Type B pancreatic cell (in vitro differentiated cells): Measurements from ENCODE around the gene VPS25. TPM values are rescaled to one million over a fixed set of nuclear protein-coding genes. Genes with fewer than 3 reads are reported as not detected.

ENCODE experiments used
- DNase-seq: peaks from one replicate; pipeline ENCODE4 v3.0.0; 2021; ENCODE audit warnings: mixed read lengths; ENCODE audit not compliant: unreplicated experiment; ENCODE audit errors: extremely low spot score
- H3K27ac Mint-ChIP-seq: 2 replicates; pipeline ENCODE4 v1.8.0; 2021; ENCODE audit warnings: mild to moderate bottlenecking, mixed read lengths
- H3K27me3 Mint-ChIP-seq: 2 replicates; pipeline ENCODE4 v1.8.0; 2021; ENCODE audit warnings: mixed read lengths
- H3K36me3 Mint-ChIP-seq: 2 replicates; pipeline ENCODE4 v1.8.0; 2021; ENCODE audit warnings: mixed read lengths
- H3K4me1 Mint-ChIP-seq: one replicate; pipeline ENCODE4 v1.8.0; 2021; ENCODE audit warnings: mixed read lengths; ENCODE audit not compliant: unreplicated experiment
- H3K4me3 Mint-ChIP-seq: 2 replicates; pipeline ENCODE4 v1.8.0; 2021; ENCODE audit warnings: mild to moderate bottlenecking, mixed read lengths
- H3K9me3 Mint-ChIP-seq: 2 replicates; pipeline ENCODE4 v1.8.0; 2021; ENCODE audit warnings: mixed read lengths
- total RNA-seq: library from RNA; stranded (reverse); gene quantifications from 2 replicates; pipeline ENCODE4 v1.2.1, GENCODE V29; 2021; ENCODE audit warnings: low replicate concordance
- TF ChIP-seq, protein P1 (sequence below): fragments of 200-600 bp; sonication (generic); conservative IDR thresholded peaks from 2 replicates; pipeline ENCODE4 v1.5.0; 2021; ENCODE audit warnings: antibody characterized with exemption, mild to moderate bottlenecking

The VPS25 gene
- total RNA-seq, 1 donor from 2014 or later = 86.9 TPM

DNA sequence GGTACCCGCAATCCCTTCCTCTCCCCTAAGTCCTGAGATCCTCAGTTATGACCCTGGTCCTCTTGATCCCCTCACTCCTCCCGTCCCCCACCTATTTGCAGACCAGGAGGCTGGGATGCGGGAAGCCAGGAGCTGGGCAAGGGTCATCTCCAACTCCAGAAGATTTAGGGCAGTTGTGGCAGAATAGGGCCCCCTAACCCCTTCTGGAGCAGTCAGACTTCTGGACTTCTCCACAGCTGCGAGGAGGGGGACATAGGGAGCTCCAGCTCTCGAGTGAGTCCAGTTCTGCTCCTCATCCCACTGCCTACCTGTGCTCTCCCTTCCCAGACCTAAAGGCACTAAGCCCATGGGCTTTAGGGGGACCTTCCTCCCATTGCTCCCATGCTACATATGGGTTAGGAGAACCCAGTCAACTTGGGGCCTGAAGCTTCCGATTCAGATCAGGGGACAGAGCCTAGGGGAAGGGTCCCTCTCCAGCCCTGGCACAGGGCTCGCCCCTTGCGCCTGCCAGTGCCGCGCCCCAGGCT lies 8.5 kb downstream of the VPS25 start:
- peaks cover 42% of the 10 kb centered on the region for H3K27me3 Mint-ChIP-seq
- TF ChIP-seq, protein P1, sequence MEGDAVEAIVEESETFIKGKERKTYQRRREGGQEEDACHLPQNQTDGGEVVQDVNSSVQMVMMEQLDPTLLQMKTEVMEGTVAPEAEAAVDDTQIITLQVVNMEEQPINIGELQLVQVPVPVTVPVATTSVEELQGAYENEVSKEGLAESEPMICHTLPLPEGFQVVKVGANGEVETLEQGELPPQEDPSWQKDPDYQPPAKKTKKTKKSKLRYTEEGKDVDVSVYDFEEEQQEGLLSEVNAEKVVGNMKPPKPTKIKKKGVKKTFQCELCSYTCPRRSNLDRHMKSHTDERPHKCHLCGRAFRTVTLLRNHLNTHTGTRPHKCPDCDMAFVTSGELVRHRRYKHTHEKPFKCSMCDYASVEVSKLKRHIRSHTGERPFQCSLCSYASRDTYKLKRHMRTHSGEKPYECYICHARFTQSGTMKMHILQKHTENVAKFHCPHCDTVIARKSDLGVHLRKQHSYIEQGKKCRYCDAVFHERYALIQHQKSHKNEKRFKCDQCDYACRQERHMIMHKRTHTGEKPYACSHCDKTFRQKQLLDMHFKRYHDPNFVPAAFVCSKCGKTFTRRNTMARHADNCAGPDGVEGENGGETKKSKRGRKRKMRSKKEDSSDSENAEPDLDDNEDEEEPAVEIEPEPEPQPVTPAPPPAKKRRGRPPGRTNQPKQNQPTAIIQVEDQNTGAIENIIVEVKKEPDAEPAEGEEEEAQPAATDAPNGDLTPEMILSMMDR = no peak
- H3K9me3 Mint-ChIP-seq = no peaks in the 10 kb centered on the region
- DNase-seq = no peak
- peaks cover 6% of the 10 kb centered on the region for H3K4me1 Mint-ChIP-seq
- peaks cover 6% of the 10 kb centered on the region for H3K36me3 Mint-ChIP-seq
- H3K27ac Mint-ChIP-seq = no peak overlapping the region
- H3K4me3 Mint-ChIP-seq = peak overlapping the region; percentile 80

DNA sequence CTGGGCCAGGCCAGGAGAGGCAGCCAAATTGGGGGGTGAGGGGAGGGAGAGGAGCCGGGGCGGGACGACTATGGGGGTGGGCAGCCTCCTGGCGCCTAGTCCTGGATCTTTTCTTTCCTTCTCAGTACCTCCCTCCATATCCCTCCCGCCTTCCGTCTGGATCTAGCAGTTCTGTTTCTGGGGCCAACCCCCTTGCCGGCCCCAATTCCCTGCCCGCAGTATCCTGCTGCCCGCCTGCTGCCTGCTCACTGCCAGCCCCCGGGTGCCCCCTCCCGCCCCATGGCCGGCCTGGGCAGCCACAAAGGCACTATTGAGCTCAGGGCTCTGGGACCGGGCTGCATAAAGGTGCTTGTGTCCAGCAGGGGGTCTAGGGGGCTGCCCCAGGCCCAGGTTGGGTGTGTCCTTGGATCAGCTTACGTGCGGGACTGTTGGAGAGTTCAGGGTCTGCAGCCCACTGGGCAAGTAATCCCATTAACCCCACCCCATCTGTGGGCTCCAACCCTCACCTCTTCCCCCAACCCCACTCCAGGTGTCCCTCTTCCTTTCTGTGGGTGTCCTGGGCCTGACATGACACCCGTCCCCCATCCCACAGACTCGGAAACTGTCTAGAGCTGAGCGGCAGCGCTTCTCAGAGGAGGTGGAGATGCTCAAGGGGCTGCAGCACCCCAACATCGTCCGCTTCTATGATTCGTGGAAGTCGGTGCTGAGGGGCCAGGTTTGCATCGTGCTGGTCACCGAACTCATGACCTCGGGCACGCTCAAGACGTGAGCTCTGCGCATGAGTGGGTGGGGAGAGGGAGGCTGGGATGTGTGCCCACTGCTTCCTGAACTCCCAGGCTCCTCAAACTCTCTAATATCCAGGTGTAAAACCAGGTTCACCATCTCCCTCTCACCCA lies 9.2 kb downstream of the VPS25 start:
- TF ChIP-seq, protein P1 = no peak
- peak overlapping the region; percentile 62 for H3K4me3 Mint-ChIP-seq
- H3K27me3 Mint-ChIP-seq = peaks cover 47% of the 10 kb centered on the region
- no peak for DNase-seq
- peaks cover 6% of the 10 kb centered on the region for H3K4me1 Mint-ChIP-seq
- peaks cover 6% of the 10 kb centered on the region for H3K36me3 Mint-ChIP-seq
- H3K27ac Mint-ChIP-seq = no peak overlapping the region
- no peaks in the 10 kb centered on the region for H3K9me3 Mint-ChIP-seq

DNA sequence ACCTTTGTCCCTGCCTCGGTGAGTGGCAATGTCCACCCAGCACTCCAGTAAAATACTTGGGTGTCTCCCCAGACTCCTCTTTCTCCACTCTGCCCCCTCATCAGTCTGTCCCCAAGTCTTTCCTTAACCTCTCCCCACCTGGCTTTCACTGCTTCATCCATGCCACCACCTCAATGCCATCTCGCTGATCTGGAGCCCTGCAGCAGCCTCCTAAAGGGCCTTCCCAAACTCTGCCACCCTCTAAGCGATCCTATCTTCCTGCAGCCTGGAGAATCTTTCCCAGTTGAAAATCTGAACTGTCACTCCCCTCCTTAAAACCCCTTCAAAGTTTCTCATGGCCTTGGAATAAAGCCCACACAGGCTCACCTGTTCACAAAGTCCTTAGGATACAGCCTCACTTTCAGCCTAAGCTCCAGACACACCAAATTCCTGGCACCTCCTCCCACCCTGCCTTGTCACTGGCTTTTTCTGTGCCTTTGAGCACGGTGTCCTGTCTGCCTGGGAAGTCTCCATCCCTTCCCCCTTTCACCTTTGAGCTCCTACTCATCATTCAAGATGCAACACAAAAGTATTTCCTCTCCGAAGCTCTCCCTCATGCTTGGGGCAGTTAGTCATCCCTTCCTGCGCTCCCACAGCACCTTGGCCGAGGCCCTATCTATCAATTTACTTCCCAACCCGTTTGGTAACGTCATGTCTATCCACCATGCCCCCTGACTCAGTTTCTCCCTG lies 10.0 kb downstream of the VPS25 start:
- TF ChIP-seq, protein P1 = no peak
- peaks cover 6% of the 10 kb centered on the region for H3K36me3 Mint-ChIP-seq
- H3K27ac Mint-ChIP-seq = no peak overlapping the region
- no peaks in the 10 kb centered on the region for H3K9me3 Mint-ChIP-seq
- DNase-seq = no peak
- H3K4me1 Mint-ChIP-seq = peaks cover 6% of the 10 kb centered on the region
- peaks cover 54% of the 10 kb centered on the region for H3K27me3 Mint-ChIP-seq
- peak overlapping the region; percentile 62 for H3K4me3 Mint-ChIP-seq

GRCh38 chr17:42783791-42784138 lies 10.5 kb downstream of the VPS25 start:
- Mint-ChIP-seq H3K27me3 (peaks cover 55% of the 10 kb centered on the region), H3K4me3 (no peak overlapping the region), H3K9me3 (no peaks in the 10 kb centered on the region), H3K36me3 (peaks cover 6% of the 10 kb centered on the region), H3K27ac (no peak overlapping the region), H3K4me1 (peaks cover 6% of the 10 kb centered on the region)
- TF ChIP-seq, protein P1 = no peak
- no peak for DNase-seq

GRCh38 chr17:42784409-42784808 lies 11.2 kb downstream of the VPS25 start:
- Mint-ChIP-seq H3K4me1 (peaks cover 6% of the 10 kb centered on the region), H3K27me3 (peaks cover 58% of the 10 kb centered on the region), H3K4me3 (no peak overlapping the region), H3K9me3 (no peaks in the 10 kb centered on the region), H3K27ac (no peak overlapping the region), H3K36me3 (peaks cover 6% of the 10 kb centered on the region)
- TF ChIP-seq, protein P1 = no peak
- DNase-seq = no peak
